GM20431 (cell line): Measurements from ENCODE around the gene TNFRSF18.

Experiments
- in situ Hi-C: fragments of 300-500 bp; cut with MseI, MboI; formaldehyde crosslinking; loops from one replicate; pipeline ENCODE4 v1.15.0; 2020; ENCODE audit warnings: low sequenced_read_pairs; ENCODE audit not compliant: unreplicated experiment

TNFRSF18 gene

GRCh38 chr1:1215080-1215676 lies 8.8 kb upstream of the TNFRSF18 start:
- in situ Hi-C loops: no loop called here

GRCh38 chr1:1213345-1214265 lies 7.2 kb upstream of the TNFRSF18 start, which contains the start of gene TNFRSF4:
Gene TNFRSF4 (minus strand): TSS chr1:1214153. CDS start chr1:1214127, 26 bp downstream.
- in situ Hi-C loops: no loop called here

- in situ Hi-C loops: no loop called here
Measured at GRCh38 chr1:1212780-1213344, 6.5 kb upstream of the TNFRSF18 start.

- in situ Hi-C loops: no loop called here
Measured at GRCh38 chr1:1211541-1212441, 5.4 kb upstream of the TNFRSF18 start.

- in situ Hi-C loops: no loop called here
Measured at GRCh38 chr1:1210726-1211540, 4.5 kb upstream of the TNFRSF18 start.

- in situ Hi-C loops: no loop called here
Measured at GRCh38 chr1:1208713-1209433, 2.5 kb upstream of the TNFRSF18 start.

GRCh38 chr1:1207571-1207892 lies 1.1 kb upstream of the TNFRSF18 start:
- in situ Hi-C loops: no loop called here

- in situ Hi-C loops: no loop called here
Measured at GRCh38 chr1:1206966-1207531, 657 bp upstream of the TNFRSF18 start.

- in situ Hi-C loops: no loop called here
Measured at GRCh38 chr1:1205769-1206375, 520 bp downstream of the TNFRSF18 start.

- in situ Hi-C loops: no loop called here
Measured at GRCh38 chr1:1204998-1205768, 1.2 kb downstream of the TNFRSF18 start.

- in situ Hi-C loops: no loop called here
Measured at GRCh38 chr1:1204425-1204920, 1.9 kb downstream of the TNFRSF18 start.

- in situ Hi-C loops: no loop called here
Measured at GRCh38 chr1:1203561-1204424, 2.6 kb downstream of the TNFRSF18 start.

GRCh38 chr1:1202831-1203560 lies 3.4 kb downstream of the TNFRSF18 start:
- in situ Hi-C loops: no loop called here

- in situ Hi-C loops: no loop called here
Measured at GRCh38 chr1:1200876-1201810, 5.2 kb downstream of the TNFRSF18 start.
